ENCODE results near the gene GEMIN5. TPM values are rescaled to one million over a fixed set of nuclear protein-coding genes. Genes with fewer than 3 reads are reported as not detected.
A peak's percentile ranks its signal among the peaks of the same experiment; 100 is the strongest.
"Not testable (repeated sequence)": the region's sequence is repeated elsewhere in the genome, so short reads cannot be mapped to it uniquely, and the experiment has no call there.

Gene GEMIN5
- polyA plus RNA-seq, 3 donors: 2.0 to 3.8 (median 2.2) TPM

- WGBS (ENCODE audit: insufficient coverage): 100% methylated on average over 2 of the region's 9 CpGs
- no peak for DNase-seq
Measured at GRCh38 chr5:154940375-154940771, 2.4 kb upstream of the GEMIN5 start.

GRCh38 chr5:154939387-154939786, 1.4 kb upstream of the GEMIN5 start:
- H4K20me1 ChIP-seq (ENCODE audit: insufficient read depth, low read length); H3K4me2 ChIP-seq (replicated peaks; ENCODE audit: extremely low read depth, low read length, poor library complexity, severe bottlenecking); H3K4me3 Mint-ChIP-seq; H3K27me3 Mint-ChIP-seq (ENCODE audit: low read depth in 3 of 3); DNase-seq; H3K9me3 ChIP-seq (replicated peaks in 1 of 2; ENCODE audit: control insufficient read depth in 1 of 2, insufficient read depth in 1 of 2, low read length in 2 of 2); H3K9me3 Mint-ChIP-seq; H3K4me3 ChIP-seq (replicated peaks in 1 of 3; ENCODE audit: low read depth in 2 of 3, low read length in 3 of 3); H3K27ac ChIP-seq (ENCODE audit: low read depth in 1 of 2, low read length in 2 of 2); H3K9ac ChIP-seq (ENCODE audit: insufficient read depth, low read length, poor library complexity, severe bottlenecking); H3K27me3 ChIP-seq (ENCODE audit: control insufficient read depth in 2 of 2, insufficient read depth in 2 of 2, low read length in 2 of 2); H3K27ac Mint-ChIP-seq; H2AFZ ChIP-seq (ENCODE audit: insufficient read depth, low read depth, low read length, poor library complexity, severe bottlenecking): not testable (repeated sequence)
- H3K36me3 Mint-ChIP-seq: peaks cover 13 to 15% of the 10 kb centered on the region in 2 donors
- peaks cover 21% of the 10 kb centered on the region for H3K4me1 Mint-ChIP-seq
- Histone ChIP-seq H3K36me3 (replicated peaks in 1 of 2; ENCODE audit: control insufficient read depth in 1 of 2, insufficient read depth in 2 of 2, low read length in 2 of 2) (peaks cover 0 to 10% of the 10 kb centered on the region in 2 donors), H3K4me1 (ENCODE audit: control insufficient read depth in 1 of 2, insufficient read depth in 2 of 2, low read length in 2 of 2) (peaks cover 28 to 31% of the 10 kb centered on the region in 2 donors), H3K79me2 (ENCODE audit: insufficient read depth, low read length) (peaks cover 41% of the 10 kb centered on the region)
- 94% methylated on average over 4 of the region's 5 CpGs for WGBS (ENCODE audit: insufficient coverage)
- intact Hi-C loops (cut with micrococcal nuclease): loop anchor here in 1 of 2 donors (5.0 to 10.0 kb wide), 2 partner anchors 82 to 285 kb away; partner anchors contain the start of gene CNOT8

More at GRCh38 chr5:154940375-154940771, 2.4 kb upstream of the GEMIN5 start:
- H3K4me3 Mint-ChIP-seq: peak overlapping the region; percentile 96 to 100
- Histone ChIP-seq H3K4me1 (ENCODE audit: control insufficient read depth in 1 of 2, insufficient read depth in 2 of 2, low read length in 2 of 2) (peaks cover 28 to 31% of the 10 kb centered on the region in 2 donors), H3K9ac (ENCODE audit: insufficient read depth, low read length, poor library complexity, severe bottlenecking) (peak overlapping the region; percentile 76), H3K4me3 (replicated peaks in 1 of 3; ENCODE audit: low read depth in 2 of 3, low read length in 3 of 3) (peak overlapping the region; percentile 75 to 91 (median 86)), H3K36me3 (replicated peaks in 1 of 2; ENCODE audit: control insufficient read depth in 1 of 2, insufficient read depth in 2 of 2, low read length in 2 of 2) (peaks cover 0 to 1% of the 10 kb centered on the region in 2 donors), H3K9me3 (replicated peaks in 1 of 2; ENCODE audit: control insufficient read depth in 1 of 2, insufficient read depth in 1 of 2, low read length in 2 of 2) (no peaks in the 10 kb centered on the region), H4K20me1 (ENCODE audit: insufficient read depth, low read length) (peaks cover 16% of the 10 kb centered on the region), H3K4me2 (replicated peaks; ENCODE audit: extremely low read depth, low read length, poor library complexity, severe bottlenecking) (peak overlapping the region; percentile 96), H3K79me2 (ENCODE audit: insufficient read depth, low read length) (peaks cover 51% of the 10 kb centered on the region), H2AFZ (ENCODE audit: insufficient read depth, low read depth, low read length, poor library complexity, severe bottlenecking) (peak overlapping the region; percentile 97), H3K27me3 (ENCODE audit: control insufficient read depth in 2 of 2, insufficient read depth in 2 of 2, low read length in 2 of 2) (no peaks in the 10 kb centered on the region), H3K27ac (ENCODE audit: low read depth in 1 of 2, low read length in 2 of 2) (peak overlapping the region in 1 of 2 donors; percentile 85)
- peaks cover 21% of the 10 kb centered on the region for H3K4me1 Mint-ChIP-seq
- intact Hi-C loops (cut with micrococcal nuclease): loop anchor here in 1 of 2 donors (5.0 kb wide), 1 partner anchor 83 kb away; the partner anchor contains the start of gene CNOT8
- no peaks in the 10 kb centered on the region for H3K9me3 Mint-ChIP-seq
- no peak for TF ChIP-seq CTCF (IDR thresholded peaks at IDR 0.05)
- peaks cover 6% of the 10 kb centered on the region in 2 donors for H3K36me3 Mint-ChIP-seq
- H3K27ac Mint-ChIP-seq: peak overlapping the region in 6 of 7 donors; percentile 35 to 98 (median 93)
- H3K27me3 Mint-ChIP-seq (ENCODE audit: low read depth in 3 of 3): peaks cover 0 to 3% (median 0%) of the 10 kb centered on the region in 3 donors

Measured in CD14-positive monocyte (primary cell).